ENCODE results near the gene OGDHL.

Gene OGDHL

DNA sequence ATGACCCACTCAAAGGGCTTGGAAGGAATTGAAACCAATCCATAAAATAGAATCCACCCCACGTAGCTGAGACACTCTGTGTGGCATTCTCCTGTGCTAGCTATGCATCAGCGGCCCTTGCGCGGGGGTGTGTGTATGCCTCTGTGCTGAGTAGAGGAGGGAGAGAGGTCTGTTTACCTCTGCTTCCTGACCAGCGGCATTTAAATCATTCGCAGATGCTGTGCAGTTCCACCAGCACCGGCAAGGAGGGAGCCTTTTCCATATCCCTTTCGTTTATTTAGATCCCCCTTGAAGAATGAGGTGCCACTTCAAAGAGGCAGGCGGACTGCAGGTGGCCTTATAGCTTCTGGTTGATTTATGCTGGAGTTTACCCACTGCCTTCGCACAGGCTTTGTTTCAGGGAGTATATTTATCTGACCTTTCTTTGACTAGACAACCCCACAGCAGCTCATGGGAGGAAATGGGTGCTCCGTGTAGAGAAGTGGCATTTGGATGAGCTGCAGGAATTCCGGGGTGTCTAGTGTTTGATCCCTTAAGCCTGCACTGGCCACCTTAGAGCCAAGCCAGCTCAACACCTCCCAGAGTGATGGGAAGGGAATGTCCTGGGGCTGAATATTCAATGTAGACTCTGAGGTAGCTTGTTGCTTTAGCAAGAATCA lies 71.3 kb downstream of the OGDHL start:
- DNase-seq (ENCODE audit: low read depth in 2 of 2), result no peak

DNA sequence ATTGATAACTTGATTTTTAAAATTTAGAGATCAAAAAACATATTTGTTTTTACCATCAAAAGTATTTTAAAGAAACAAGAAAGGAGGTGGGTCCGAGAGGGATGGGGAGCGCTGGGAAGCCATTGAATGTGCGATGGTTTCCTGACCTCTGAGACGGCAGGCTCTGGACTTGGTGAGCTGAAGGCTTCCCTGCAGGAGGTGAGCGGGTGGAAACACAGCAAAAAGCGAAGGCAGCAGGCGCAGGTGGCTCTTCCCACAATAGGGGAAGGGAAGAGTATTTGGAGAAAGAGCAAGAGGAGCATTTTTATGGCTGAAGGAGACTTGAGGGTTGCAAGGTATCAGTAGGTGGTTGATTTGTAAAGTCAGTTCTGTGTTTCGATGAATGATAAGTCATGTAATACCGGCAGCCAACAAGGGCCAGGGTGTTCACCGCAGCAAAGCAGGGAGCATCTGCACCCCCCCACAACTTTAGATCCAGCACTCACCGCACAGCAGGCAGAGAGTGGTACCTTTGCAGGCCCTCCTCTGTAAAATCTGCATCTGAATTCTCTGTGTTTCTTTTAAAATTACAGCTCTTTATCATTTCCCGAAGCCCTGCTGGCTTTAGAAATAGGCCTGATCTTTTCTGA lies 72.1 kb downstream of the OGDHL start:
- no peak for DNase-seq (ENCODE audit: low read depth in 2 of 2)

DNA sequence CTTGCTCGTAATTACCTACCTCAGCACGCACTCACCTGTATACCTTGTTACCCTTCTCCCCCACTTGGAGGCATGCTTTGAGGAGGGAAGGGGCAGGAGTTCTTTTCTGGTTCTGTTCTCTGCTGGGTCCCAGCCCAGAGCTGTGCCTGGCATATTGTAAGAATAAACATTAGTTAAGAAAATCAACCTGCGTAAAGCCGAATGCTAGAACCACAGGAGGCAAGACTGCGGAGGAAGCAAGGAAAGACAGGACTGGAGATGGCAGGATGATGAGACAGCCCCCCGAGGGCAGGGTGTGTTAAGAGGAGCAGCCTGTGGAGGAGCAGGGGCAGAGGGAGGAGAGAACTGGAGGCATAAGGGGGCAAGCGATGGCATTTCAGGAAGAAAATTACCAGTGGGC lies 73.2 kb downstream of the OGDHL start:
- no peak for DNase-seq (ENCODE audit: low read depth in 2 of 2)

DNA sequence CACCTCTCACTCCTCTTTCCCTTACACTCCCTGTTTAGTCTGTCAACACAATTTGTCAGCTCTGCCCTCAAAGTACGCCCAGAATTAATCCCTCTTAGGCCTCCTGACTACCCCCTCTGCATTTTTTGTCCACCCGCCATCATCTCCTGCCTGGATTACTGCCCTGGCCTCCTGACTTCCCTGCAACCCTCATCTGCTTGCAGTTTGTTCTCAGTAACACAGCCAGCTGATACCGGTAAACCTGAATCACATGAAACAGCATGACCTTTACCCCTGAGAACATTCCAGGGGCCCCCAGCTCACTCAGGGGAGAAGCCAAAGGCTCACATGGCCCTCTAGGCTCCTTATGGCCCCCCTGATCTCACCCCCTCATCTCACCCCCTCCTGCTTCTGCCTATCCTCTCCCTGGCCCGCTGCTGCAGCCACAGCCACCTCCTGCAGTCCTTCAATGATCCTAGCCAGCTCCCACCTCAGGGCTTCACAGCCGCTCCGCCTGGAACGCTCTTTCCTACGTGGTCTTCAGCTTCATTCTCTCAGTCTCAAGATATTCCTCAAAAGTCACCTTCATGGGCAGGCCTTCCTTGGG lies 73.8 kb downstream of the OGDHL start:
- no peak for DNase-seq (ENCODE audit: low read depth in 2 of 2)

DNA sequence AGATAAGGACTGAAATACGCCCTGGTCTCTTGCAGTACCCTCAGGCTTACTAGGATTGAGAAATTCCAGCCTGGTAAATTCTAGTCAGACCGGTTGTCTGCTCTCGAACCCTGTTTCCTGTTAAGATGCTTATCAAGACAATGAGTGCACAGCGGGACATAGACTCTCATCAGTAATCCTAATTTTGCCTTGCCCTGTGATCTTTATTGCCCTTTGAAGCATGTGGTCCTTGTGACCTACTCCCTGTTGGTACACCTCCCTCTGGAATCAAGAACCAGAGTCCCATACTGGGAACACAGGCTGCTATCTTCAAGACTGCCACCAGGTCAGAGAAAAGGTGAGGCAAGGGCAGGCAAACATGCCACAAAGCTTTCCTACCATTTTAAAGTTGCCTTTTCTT lies 75.5 kb downstream of the OGDHL start:
- DNase-seq (ENCODE audit: low read depth in 2 of 2), result no peak
